Measurements from ENCODE around the gene APLN. TPM values are rescaled to one million over a fixed set of nuclear protein-coding genes. Genes with fewer than 3 reads are reported as not detected.

Gene APLN
- total and polyA plus RNA-seq, 2 of the 13 experiments (the other 11 are each of a cell fraction or from before 2014, with no cell fraction given), result 0.02 to 0.17 TPM

DNA sequence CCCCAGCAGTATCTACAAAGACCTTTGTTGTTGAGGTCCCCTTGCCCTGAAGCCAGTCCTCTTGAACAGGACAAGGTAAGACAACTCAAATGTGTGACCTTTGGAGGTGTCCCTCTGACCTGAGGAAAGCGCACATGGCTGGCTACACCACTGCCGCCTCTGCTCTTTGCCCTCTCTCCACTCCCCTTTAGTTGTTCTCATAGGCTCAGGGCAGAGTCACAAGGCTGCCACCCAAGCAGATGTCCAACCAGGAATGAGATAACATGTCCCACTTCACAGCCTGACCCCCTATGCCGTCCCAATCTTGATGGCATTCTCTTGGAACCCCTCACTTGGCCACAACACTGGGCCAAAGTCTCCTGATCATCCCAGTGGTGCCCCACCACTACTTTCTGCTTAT is 46.3 kb downstream of the APLN start:
- H3K27ac ChIP-seq (ENCODE audit: extremely low read length, insufficient read depth, low read length), result no peak overlapping the region
- in situ Hi-C loops (cut with HindIII; ENCODE audit: extremely low pct_ligation_motif_present, low pct_unique_long_range_greater_than_20kb), result loop anchor here (5.0 to 25.0 kb wide), 2 partner anchors 119 to 454 kb away; no protein-coding TSS in a partner anchor
- H3K79me2 ChIP-seq (ENCODE audit: insufficient read depth, low read length), result no peaks in the 10 kb centered on the region
- FAIRE-seq (no peak), DNase-seq (ENCODE audit: low spot score) (no peak), ATAC-seq (no peak)
- H3K4me1 ChIP-seq (ENCODE audit: insufficient read depth, low read length), result 0 out of 2 replicates have a peak, but pooled peaks cover 8% of the 10 kb centered on the region
- no peaks in the 10 kb centered on the region for H4K20me1 ChIP-seq (ENCODE audit: insufficient read depth, low read length)
- no peak overlapping the region for H3K9ac ChIP-seq (ENCODE audit: insufficient read depth, low read depth, low read length)
- no peak overlapping the region for H2AFZ ChIP-seq (ENCODE audit: low read length)
- BruUV-seq (replicated peaks), result no TSS peak
- TF ChIP-seq, protein P1, sequence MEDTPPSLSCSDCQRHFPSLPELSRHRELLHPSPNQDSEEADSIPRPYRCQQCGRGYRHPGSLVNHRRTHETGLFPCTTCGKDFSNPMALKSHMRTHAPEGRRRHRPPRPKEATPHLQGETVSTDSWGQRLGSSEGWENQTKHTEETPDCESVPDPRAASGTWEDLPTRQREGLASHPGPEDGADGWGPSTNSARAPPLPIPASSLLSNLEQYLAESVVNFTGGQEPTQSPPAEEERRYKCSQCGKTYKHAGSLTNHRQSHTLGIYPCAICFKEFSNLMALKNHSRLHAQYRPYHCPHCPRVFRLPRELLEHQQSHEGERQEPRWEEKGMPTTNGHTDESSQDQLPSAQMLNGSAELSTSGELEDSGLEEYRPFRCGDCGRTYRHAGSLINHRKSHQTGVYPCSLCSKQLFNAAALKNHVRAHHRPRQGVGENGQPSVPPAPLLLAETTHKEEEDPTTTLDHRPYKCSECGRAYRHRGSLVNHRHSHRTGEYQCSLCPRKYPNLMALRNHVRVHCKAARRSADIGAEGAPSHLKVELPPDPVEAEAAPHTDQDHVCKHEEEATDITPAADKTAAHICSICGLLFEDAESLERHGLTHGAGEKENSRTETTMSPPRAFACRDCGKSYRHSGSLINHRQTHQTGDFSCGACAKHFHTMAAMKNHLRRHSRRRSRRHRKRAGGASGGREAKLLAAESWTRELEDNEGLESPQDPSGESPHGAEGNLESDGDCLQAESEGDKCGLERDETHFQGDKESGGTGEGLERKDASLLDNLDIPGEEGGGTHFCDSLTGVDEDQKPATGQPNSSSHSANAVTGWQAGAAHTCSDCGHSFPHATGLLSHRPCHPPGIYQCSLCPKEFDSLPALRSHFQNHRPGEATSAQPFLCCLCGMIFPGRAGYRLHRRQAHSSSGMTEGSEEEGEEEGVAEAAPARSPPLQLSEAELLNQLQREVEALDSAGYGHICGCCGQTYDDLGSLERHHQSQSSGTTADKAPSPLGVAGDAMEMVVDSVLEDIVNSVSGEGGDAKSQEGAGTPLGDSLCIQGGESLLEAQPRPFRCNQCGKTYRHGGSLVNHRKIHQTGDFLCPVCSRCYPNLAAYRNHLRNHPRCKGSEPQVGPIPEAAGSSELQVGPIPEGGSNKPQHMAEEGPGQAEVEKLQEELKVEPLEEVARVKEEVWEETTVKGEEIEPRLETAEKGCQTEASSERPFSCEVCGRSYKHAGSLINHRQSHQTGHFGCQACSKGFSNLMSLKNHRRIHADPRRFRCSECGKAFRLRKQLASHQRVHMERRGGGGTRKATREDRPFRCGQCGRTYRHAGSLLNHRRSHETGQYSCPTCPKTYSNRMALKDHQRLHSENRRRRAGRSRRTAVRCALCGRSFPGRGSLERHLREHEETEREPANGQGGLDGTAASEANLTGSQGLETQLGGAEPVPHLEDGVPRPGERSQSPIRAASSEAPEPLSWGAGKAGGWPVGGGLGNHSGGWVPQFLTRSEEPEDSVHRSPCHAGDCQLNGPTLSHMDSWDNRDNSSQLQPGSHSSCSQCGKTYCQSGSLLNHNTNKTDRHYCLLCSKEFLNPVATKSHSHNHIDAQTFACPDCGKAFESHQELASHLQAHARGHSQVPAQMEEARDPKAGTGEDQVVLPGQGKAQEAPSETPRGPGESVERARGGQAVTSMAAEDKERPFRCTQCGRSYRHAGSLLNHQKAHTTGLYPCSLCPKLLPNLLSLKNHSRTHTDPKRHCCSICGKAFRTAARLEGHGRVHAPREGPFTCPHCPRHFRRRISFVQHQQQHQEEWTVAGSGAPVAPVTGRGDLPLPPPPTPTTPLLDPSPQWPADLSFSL (CRISPR knock-in tag; IDR thresholded peaks at IDR 0.05), result no peak
- TF ChIP-seq ZNF441 (CRISPR knock-in tag; IDR thresholded peaks at IDR 0.05; ENCODE audit: borderline replicate concordance) (no peak), ZBTB42 (CRISPR knock-in tag; IDR thresholded peaks at IDR 0.05) (no peak), ZNF335 (CRISPR knock-in tag; IDR thresholded peaks at IDR 0.05) (no peak), NFYB (CRISPR knock-in tag; IDR thresholded peaks at IDR 0.05) (no peak), NCOA2 (CRISPR knock-in tag; IDR thresholded peaks at IDR 0.05) (no peak), SMAD3 (CRISPR knock-in tag; IDR thresholded peaks at IDR 0.05) (no peak), RBFOX2 (IDR thresholded peaks at IDR 0.05; ENCODE audit: low read depth, low read length) (no peak), NCOA5 (CRISPR knock-in tag; IDR thresholded peaks at IDR 0.05) (no peak), NFKBIZ (CRISPR knock-in tag; IDR thresholded peaks at IDR 0.05) (no peak), REPIN1 (CRISPR knock-in tag; IDR thresholded peaks at IDR 0.05; ENCODE audit: borderline replicate concordance, low read depth) (no peak), ZNF33B (CRISPR knock-in tag; IDR thresholded peaks at IDR 0.05) (no peak), CHD2 (IDR thresholded peaks at IDR 0.05; ENCODE audit: low read depth, low read length) (no peak), DPF2 (CRISPR knock-in tag; IDR thresholded peaks at IDR 0.05; ENCODE audit: borderline replicate concordance, low read depth) (no peak)
- TF ChIP-seq, protein P2, sequence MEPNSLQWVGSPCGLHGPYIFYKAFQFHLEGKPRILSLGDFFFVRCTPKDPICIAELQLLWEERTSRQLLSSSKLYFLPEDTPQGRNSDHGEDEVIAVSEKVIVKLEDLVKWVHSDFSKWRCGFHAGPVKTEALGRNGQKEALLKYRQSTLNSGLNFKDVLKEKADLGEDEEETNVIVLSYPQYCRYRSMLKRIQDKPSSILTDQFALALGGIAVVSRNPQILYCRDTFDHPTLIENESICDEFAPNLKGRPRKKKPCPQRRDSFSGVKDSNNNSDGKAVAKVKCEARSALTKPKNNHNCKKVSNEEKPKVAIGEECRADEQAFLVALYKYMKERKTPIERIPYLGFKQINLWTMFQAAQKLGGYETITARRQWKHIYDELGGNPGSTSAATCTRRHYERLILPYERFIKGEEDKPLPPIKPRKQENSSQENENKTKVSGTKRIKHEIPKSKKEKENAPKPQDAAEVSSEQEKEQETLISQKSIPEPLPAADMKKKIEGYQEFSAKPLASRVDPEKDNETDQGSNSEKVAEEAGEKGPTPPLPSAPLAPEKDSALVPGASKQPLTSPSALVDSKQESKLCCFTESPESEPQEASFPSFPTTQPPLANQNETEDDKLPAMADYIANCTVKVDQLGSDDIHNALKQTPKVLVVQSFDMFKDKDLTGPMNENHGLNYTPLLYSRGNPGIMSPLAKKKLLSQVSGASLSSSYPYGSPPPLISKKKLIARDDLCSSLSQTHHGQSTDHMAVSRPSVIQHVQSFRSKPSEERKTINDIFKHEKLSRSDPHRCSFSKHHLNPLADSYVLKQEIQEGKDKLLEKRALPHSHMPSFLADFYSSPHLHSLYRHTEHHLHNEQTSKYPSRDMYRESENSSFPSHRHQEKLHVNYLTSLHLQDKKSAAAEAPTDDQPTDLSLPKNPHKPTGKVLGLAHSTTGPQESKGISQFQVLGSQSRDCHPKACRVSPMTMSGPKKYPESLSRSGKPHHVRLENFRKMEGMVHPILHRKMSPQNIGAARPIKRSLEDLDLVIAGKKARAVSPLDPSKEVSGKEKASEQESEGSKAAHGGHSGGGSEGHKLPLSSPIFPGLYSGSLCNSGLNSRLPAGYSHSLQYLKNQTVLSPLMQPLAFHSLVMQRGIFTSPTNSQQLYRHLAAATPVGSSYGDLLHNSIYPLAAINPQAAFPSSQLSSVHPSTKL (CRISPR knock-in tag; IDR thresholded peaks at IDR 0.05), result no peak
- no peak overlapping the region for H3K4me2 ChIP-seq (ENCODE audit: low read depth, low read length)
- POLR2A ChIA-PET, result no interaction called here
- no peaks in the 10 kb centered on the region for H3K27me3 ChIP-seq (ENCODE audit: control insufficient read depth in 1 of 2, insufficient read depth in 2 of 2, low read length in 2 of 2)
- CTCF ChIA-PET (ENCODE audit: low intra/inter-chr PET ratio, low total read pairs), result interaction anchor here (1.7 kb wide), 1 partner anchor 118 kb away, joined by 6 read pairs; no protein-coding TSS in a partner anchor
- WGBS (ENCODE audit: low lambda C conversion rate), result 0% methylated on average over 1 of the region's 3 CpGs
- no peaks in the 10 kb centered on the region for H3K9me3 ChIP-seq (ENCODE audit: low read length)
- intact Hi-C loops (cut with micrococcal nuclease; ENCODE audit: unreplicated experiment), result no loop called here
- no peaks in the 10 kb centered on the region for H3K36me3 ChIP-seq (replicated peaks in 1 of 2; ENCODE audit: control insufficient read depth in 1 of 2, insufficient read depth in 2 of 2, low read length in 2 of 2)
- H3K4me3 ChIP-seq (replicated peaks in 1 of 3; ENCODE audit: insufficient read depth in 1 of 3, low read depth in 2 of 3, low read length in 3 of 3), result no peak overlapping the region
